Type B pancreatic cell (in vitro differentiated cells): ENCODE data around the gene KATNB1. TPM values are rescaled to one million over a fixed set of nuclear protein-coding genes. Genes with fewer than 3 reads are reported as not detected.
A peak's percentile ranks its signal among the peaks of the same experiment; 100 is the strongest.

Experiments used
- DNase-seq: peaks from one replicate; pipeline ENCODE4 v3.0.0; 2021; ENCODE audit warnings: mixed read lengths; ENCODE audit not compliant: unreplicated experiment; ENCODE audit errors: extremely low spot score
- H3K27ac Mint-ChIP-seq: 2 replicates; pipeline ENCODE4 v1.8.0; 2021; ENCODE audit warnings: mild to moderate bottlenecking, mixed read lengths
- H3K27me3 Mint-ChIP-seq: 2 replicates; pipeline ENCODE4 v1.8.0; 2021; ENCODE audit warnings: mixed read lengths
- H3K36me3 Mint-ChIP-seq: 2 replicates; pipeline ENCODE4 v1.8.0; 2021; ENCODE audit warnings: mixed read lengths
- H3K4me1 Mint-ChIP-seq: one replicate; pipeline ENCODE4 v1.8.0; 2021; ENCODE audit warnings: mixed read lengths; ENCODE audit not compliant: unreplicated experiment
- H3K4me3 Mint-ChIP-seq: 2 replicates; pipeline ENCODE4 v1.8.0; 2021; ENCODE audit warnings: mild to moderate bottlenecking, mixed read lengths
- H3K9me3 Mint-ChIP-seq: 2 replicates; pipeline ENCODE4 v1.8.0; 2021; ENCODE audit warnings: mixed read lengths
- total RNA-seq: library from RNA; stranded (reverse); gene quantifications from 2 replicates; pipeline ENCODE4 v1.2.1, GENCODE V29; 2021; ENCODE audit warnings: low replicate concordance
- TF ChIP-seq, protein P1 (sequence below): fragments of 200-600 bp; sonication (generic); conservative IDR thresholded peaks from 2 replicates; pipeline ENCODE4 v1.5.0; 2021; ENCODE audit warnings: antibody characterized with exemption, mild to moderate bottlenecking

Gene KATNB1
- total RNA-seq, 1 donor from 2014 or later: 31.7 TPM

DNA sequence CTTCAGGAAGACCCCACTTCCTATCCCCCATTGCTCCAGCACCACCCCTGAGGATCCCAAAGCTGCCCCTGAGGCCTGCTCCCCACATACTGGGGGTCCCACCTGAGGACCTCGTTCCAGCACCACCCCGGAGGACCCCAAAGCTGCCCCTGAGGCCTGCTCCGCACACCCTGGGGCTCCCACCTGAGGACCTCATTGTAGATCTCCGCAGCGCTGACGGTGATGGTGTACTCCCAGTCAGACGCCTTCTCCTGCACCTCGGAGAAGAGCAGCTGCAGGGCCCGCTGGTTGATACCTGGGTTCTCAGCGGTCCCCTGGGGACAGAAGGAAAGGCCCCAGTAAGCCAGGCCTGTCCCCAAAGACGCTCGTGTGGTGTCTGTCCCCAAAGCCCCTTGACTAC, 26.4 kb downstream of the KATNB1 start:
- Mint-ChIP-seq H3K27ac (no peak overlapping the region), H3K36me3 (peaks cover 2% of the 10 kb centered on the region), H3K27me3 (no peaks in the 10 kb centered on the region), H3K4me3 (no peak overlapping the region), H3K9me3 (no peaks in the 10 kb centered on the region), H3K4me1 (peaks cover 12% of the 10 kb centered on the region)
- no peak for DNase-seq
- TF ChIP-seq, protein P1, sequence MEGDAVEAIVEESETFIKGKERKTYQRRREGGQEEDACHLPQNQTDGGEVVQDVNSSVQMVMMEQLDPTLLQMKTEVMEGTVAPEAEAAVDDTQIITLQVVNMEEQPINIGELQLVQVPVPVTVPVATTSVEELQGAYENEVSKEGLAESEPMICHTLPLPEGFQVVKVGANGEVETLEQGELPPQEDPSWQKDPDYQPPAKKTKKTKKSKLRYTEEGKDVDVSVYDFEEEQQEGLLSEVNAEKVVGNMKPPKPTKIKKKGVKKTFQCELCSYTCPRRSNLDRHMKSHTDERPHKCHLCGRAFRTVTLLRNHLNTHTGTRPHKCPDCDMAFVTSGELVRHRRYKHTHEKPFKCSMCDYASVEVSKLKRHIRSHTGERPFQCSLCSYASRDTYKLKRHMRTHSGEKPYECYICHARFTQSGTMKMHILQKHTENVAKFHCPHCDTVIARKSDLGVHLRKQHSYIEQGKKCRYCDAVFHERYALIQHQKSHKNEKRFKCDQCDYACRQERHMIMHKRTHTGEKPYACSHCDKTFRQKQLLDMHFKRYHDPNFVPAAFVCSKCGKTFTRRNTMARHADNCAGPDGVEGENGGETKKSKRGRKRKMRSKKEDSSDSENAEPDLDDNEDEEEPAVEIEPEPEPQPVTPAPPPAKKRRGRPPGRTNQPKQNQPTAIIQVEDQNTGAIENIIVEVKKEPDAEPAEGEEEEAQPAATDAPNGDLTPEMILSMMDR: no peak

DNA sequence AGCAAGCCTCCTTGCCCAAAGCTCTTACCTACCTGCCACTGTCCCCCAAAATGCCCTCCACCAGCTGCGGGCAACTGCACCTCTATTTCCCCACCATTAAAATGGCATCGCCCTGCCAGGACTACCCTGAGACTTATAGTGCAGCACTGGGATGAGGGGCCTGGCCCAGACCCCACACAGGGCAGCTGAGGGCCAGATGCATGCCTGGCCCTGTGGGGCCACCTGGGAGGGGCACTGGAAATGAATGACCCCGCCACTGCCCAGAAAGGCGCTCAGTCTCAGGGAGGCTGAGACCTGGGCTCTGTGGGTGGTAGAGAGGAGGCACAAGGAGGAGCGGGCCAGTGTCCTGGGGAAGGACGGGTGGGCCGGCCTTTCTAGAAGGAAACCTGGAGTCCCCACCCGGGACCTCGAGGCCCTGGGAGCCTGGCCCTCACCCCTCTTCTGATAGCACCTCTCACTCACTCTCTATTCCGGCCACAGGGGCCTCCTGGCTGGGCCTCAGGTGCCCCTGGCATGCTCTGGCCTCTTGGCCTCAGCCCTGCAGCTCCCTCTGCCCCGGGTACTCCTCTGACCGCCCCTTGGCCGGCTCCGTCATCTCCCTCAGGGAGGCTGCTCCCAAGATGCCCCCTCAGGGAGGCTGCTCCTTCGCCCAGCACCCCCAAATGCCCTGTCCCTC, 26.9 kb downstream of the KATNB1 start:
- TF ChIP-seq, protein P1: no peak
- Mint-ChIP-seq H3K27me3 (no peaks in the 10 kb centered on the region), H3K9me3 (no peaks in the 10 kb centered on the region), H3K4me3 (no peak overlapping the region), H3K4me1 (peaks cover 12% of the 10 kb centered on the region), H3K27ac (peak overlapping the region; percentile 61), H3K36me3 (peaks cover 6% of the 10 kb centered on the region)
- DNase-seq: no peak

DNA sequence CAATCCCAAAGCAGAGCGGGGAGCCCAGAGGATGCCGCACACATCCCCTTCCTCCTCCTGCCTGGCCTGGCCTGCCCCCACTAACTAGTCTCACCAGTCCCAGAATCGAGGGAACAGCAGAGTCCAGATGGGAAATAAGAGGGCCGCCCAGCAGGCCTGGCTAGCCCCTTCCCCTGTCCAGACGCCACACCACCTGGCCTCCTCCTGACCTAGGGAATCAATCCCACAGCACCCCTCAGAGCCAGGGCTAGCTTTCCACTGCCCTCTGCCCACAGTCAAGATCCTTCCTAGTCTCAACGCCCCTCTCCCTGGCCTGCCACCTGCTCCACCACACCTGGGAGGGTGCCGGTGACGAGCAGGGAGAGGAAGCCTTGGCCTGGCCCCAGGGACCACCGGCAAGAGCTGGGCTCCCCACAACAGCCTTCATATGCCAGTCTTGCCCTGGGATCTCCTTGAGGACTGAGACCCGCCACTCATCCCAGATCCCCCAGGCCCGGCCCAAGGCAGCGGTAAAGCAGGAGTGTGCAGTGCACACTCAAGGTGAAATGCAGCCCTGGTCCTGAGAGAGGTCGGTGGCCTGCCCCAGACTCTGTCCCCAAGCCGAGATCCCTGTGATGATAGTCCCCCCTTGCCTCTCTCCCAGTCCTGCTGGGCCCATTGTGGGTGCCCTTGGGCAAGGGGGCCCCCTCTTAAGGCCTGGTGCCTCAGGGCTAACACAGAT, 27.9 kb downstream of the KATNB1 start:
- H3K27me3 Mint-ChIP-seq: no peaks in the 10 kb centered on the region
- TF ChIP-seq, protein P1: no peak
- no peak for DNase-seq
- H3K4me1 Mint-ChIP-seq: peaks cover 12% of the 10 kb centered on the region
- no peaks in the 10 kb centered on the region for H3K9me3 Mint-ChIP-seq
- H3K4me3 Mint-ChIP-seq: no peak overlapping the region
- peak overlapping the region; percentile 61 for H3K27ac Mint-ChIP-seq
- H3K36me3 Mint-ChIP-seq: peaks cover 6% of the 10 kb centered on the region

DNA sequence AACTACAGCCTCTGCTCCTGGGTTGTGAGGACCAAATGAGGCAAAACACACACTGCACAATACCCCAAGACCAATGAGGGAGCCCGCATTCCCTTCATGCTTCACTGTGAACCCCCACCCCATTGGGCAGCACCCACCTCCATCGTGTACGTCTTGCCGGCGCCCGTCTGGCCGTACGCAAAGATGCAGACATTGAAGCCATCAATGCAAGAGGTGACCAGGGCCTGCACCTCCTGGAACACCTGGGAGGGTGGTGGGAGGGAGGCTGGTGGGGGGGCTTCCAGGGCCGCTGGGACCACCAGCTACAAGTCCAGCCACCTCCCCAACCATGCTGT, 28.4 kb downstream of the KATNB1 start:
- peaks cover 6% of the 10 kb centered on the region for H3K36me3 Mint-ChIP-seq
- H3K27me3 Mint-ChIP-seq: no peaks in the 10 kb centered on the region
- no peaks in the 10 kb centered on the region for H3K9me3 Mint-ChIP-seq
- H3K4me1 Mint-ChIP-seq: peaks cover 12% of the 10 kb centered on the region
- TF ChIP-seq, protein P1: no peak
- H3K27ac Mint-ChIP-seq: no peak overlapping the region
- H3K4me3 Mint-ChIP-seq: no peak overlapping the region
- no peak for DNase-seq

DNA sequence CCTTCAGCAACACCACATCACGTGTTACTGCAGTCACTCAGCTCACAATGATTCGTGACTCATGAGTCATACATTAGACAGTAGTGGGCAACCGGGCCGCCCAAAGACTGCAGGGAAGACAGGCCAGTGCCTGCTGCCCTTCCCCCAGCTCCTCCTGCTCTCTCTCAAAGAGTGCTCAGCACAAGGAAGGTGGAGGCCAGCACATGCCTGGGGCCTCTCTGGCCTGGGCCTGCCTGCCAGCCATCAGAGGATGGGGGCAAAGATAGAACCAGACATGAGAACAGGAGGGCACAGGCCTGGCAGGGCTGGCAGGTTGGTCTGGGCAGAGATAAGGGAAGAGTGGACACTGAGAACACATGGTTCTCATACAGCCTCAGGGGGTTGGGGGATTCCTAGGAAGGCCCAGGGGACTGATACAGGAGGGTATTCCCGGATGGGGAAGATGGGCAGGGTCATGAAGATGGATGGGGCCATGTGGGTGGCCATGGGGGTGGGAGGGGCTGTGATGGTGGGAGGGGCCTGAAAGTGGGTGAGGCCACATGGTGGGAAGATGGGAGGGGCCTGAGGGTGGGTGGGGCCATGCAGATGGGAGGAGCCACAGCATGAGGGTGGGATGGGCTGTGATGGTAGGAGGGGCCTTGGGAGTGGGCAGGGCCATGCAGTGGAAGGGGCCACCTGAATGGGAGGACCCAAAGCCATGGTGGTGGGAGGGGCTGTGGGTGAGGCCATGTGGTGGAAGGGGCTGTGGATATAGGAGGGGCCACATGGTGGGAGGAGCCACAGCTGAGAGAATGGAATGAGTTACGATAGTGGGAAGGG, 29.0 kb downstream of the KATNB1 start:
- TF ChIP-seq, protein P1: no peak
- Mint-ChIP-seq H3K9me3 (no peaks in the 10 kb centered on the region), H3K4me3 (no peak overlapping the region), H3K27ac (no peak overlapping the region), H3K36me3 (peaks cover 6% of the 10 kb centered on the region), H3K27me3 (no peaks in the 10 kb centered on the region), H3K4me1 (peaks cover 12% of the 10 kb centered on the region)
- DNase-seq: no peak
